Spleen (tissue), 11 donors: ENCODE measurements around the gene RNF212. TPM values are rescaled to one million over a fixed set of nuclear protein-coding genes. Genes with fewer than 3 reads are reported as not detected.

Experiments used
- DNase-seq: peaks from one replicate; pipeline ENCODE4 v3.0.0-alpha.2; 2020
- H3K27ac ChIP-seq, 8 donors: fragments of 200-600 bp; sonication (generic) in 7 of 8; 1 replicate in 4 of 8; 2 replicates in 4 of 8; pipeline versions ENCODE4 v1.5.0 to v1.8.0; 2016 to 2021; ENCODE audit warnings: inconsistent platforms in 4 of 8, mild to moderate bottlenecking in 4 of 8, moderate library complexity in 1 of 8
- H3K27me3 ChIP-seq, 7 donors: fragments of 200-600 bp; sonication (generic) in 6 of 7; replicated peaks in 1 of 7; 1 replicate in 4 of 7; 2 replicates in 3 of 7; pipeline versions ENCODE4 v1.5.0 to v1.8.0; 2016 to 2021; ENCODE audit warnings: inconsistent platforms in 3 of 7, mild to moderate bottlenecking in 1 of 7
- H3K36me3 ChIP-seq, 6 donors: fragments of 200-600 bp; sonication (generic) in 5 of 6; 1 replicate in 4 of 6; 2 replicates in 2 of 6; pipeline versions ENCODE4 v1.5.0 to v1.8.0; 2016 to 2021; ENCODE audit warnings: inconsistent platforms in 2 of 6
- H3K4me1 ChIP-seq, 6 donors: fragments of 200-600 bp; sonication (generic) in 5 of 6; 1 replicate in 3 of 6; 2 replicates in 3 of 6; pipeline versions ENCODE4 v1.5.0 to v1.8.0; 2016 to 2021; ENCODE audit warnings: inconsistent platforms in 3 of 6
- H3K4me3 ChIP-seq, 8 donors: fragments of 200-600 bp; sonication (generic) in 7 of 8; 1 replicate in 4 of 8; 2 replicates in 4 of 8; pipeline versions ENCODE4 v1.5.0 to v1.8.0; 2016 to 2021; ENCODE audit warnings: inconsistent platforms in 4 of 8, mild to moderate bottlenecking in 4 of 8, moderate library complexity in 2 of 8
- H3K9me3 ChIP-seq, 8 donors: fragments of 200-600 bp; sonication (generic) in 7 of 8; 1 replicate in 4 of 8; 2 replicates in 4 of 8; pipeline versions ENCODE4 v1.5.0 to v1.8.0; 2016 to 2021; ENCODE audit warnings: inconsistent platforms in 4 of 8
- CTCF ChIP-seq, 11 experiments: fragments of 200-600 bp in 7 of 11; fragments of 450-650 bp in 4 of 11; sonication (generic) in 4 of 11; IDR thresholded peaks in 8 of 11; conservative IDR thresholded peaks in 3 of 11; 1 replicate in 7 of 11; 2 replicates in 4 of 11; pipeline versions ENCODE4 v1.4.0 to v1.8.0; 2016 to 2021; ENCODE audit warnings: antibody characterized with exemption in 11 of 11, inconsistent platforms in 4 of 11, mild to moderate bottlenecking in 1 of 11
- POLR2A ChIP-seq, 3 donors: fragments of 450-650 bp; IDR thresholded peaks; one replicate each; pipeline ENCODE4 v1.5.1; 2017; ENCODE audit warnings: antibody characterized with exemption in 3 of 3, mild to moderate bottlenecking in 1 of 3
- POLR2AphosphoS5 ChIP-seq, 3 donors: sonication (generic); formaldehyde crosslinking; IDR thresholded peaks; one replicate each; pipeline ENCODE4 v1.5.1; 2017; ENCODE audit warnings: antibody characterized with exemption in 3 of 3
- WGBS, 5 donors: extraction: QIAGEN DNeasy Blood & Tissue Kit in 3 of 5; methylation state at CpG; one replicate each; pipeline versions ENCODE4 v1.1.5 to v1.1.7; 2013 to 2018; 5-methylcytosine and 5-hydroxymethylcytosine counted together
- intact Hi-C: fragments of 100-400 bp; cut with DNase I; formaldehyde crosslinking; loops from one replicate; pipeline ENCODE4 v1.15.0; 2023; ENCODE audit warnings: low total_unique reads
- polyA plus RNA-seq, 3 donors: library from polyadenylated mRNA; stranded (reverse); fragments of 200-250 nt; gene quantifications; one replicate each; pipeline ENCODE4 v1.2.1, GENCODE V29; 2013
- total RNA-seq, 7 donors: library from RNA; depleted of rRNA in 3 of 7; stranded (reverse); fragments of >200 nt in 3 of 7; fragmentation: NEBNext Ultra II Directional in 4 of 7; extraction: Animal tissue kit (Norgen Biotek cat#: 25700) in 4 of 7; gene quantifications; one replicate each; pipeline versions ENCODE4 v1.1.0 to v1.2.1, GENCODE V29; 2016 to 2021
- donor health status: healthy with polysubstance abuse.
- donor health status: DM: no; HTN: no; CAD: no; lungs with moderate emphysema.
- donor health status: DM: no; HTN: no; CAD: no.
- donor health status: Bipolar disorder and iron deficiency.
- donor health status: healthy.
- donor health status: DM: no; HTN: no; CAD: no.
- donor health status: DM: yes; HTN: yes; CAD: no.

Gene RNF212
- total and polyA plus RNA-seq, 10 donors = 0.46 to 5.6 (median 2.2) TPM

- peaks cover 0 to 9% (median 5%) of the 10 kb centered on the region in 6 donors for H3K36me3 ChIP-seq
- intact Hi-C loops = no loop called here
- no peak for TF ChIP-seq POLR2AphosphoS5 (IDR thresholded peaks at IDR 0.05)
- no peak for TF ChIP-seq POLR2A (IDR thresholded peaks at IDR 0.05)
- TF ChIP-seq CTCF (IDR thresholded peaks at IDR 0.05 in 8 of 11, conservative IDR thresholded peaks at IDR 0.05 in 3 of 11) = no peak
- H3K27ac ChIP-seq = no peak overlapping the region
- peaks cover 0 to 29% (median 8%) of the 10 kb centered on the region in 6 donors for H3K4me1 ChIP-seq
- peaks cover 0 to 68% (median 43%) of the 10 kb centered on the region in 7 donors for H3K27me3 ChIP-seq
- H3K4me3 ChIP-seq = no peak overlapping the region
- 63 to 77% (median 75%) methylated on average over 2 to 12 of the region's 12 CpGs for WGBS, 5 donors
- no peak for DNase-seq
- H3K9me3 ChIP-seq = no peaks in the 10 kb centered on the region
Measured at GRCh38 chr4:1030031-1030430, 83.3 kb downstream of the RNF212 start.

GRCh38 chr4:1029529-1029928 is 83.8 kb downstream of the RNF212 start:
- WGBS, 5 donors = 64 to 79% (median 70%) methylated on average over 8 to 17 of the region's 17 CpGs
- peaks cover 0 to 14% (median 10%) of the 10 kb centered on the region in 6 donors for H3K36me3 ChIP-seq
- H3K27ac ChIP-seq = no peak overlapping the region
- no peak overlapping the region for H3K4me3 ChIP-seq
- H3K4me1 ChIP-seq = peaks cover 0 to 29% (median 8%) of the 10 kb centered on the region in 6 donors
- no peak for DNase-seq
- H3K9me3 ChIP-seq = no peaks in the 10 kb centered on the region
- TF ChIP-seq POLR2AphosphoS5 (IDR thresholded peaks at IDR 0.05) = no peak
- no peak for TF ChIP-seq POLR2A (IDR thresholded peaks at IDR 0.05)
- no peak for TF ChIP-seq CTCF (IDR thresholded peaks at IDR 0.05 in 8 of 11, conservative IDR thresholded peaks at IDR 0.05 in 3 of 11)
- H3K27me3 ChIP-seq = peaks cover 0 to 63% (median 43%) of the 10 kb centered on the region in 7 donors
- intact Hi-C loops = no loop called here

- Histone ChIP-seq H3K9me3 (no peaks in the 10 kb centered on the region), H3K27me3 (peaks cover 0 to 55% (median 43%) of the 10 kb centered on the region in 7 donors), H3K27ac (no peak overlapping the region), H3K4me1 (peaks cover 0 to 29% (median 8%) of the 10 kb centered on the region in 6 donors), H3K4me3 (no peak overlapping the region), H3K36me3 (peaks cover 0 to 21% (median 14%) of the 10 kb centered on the region in 6 donors)
- intact Hi-C loops = no loop called here
- no peak for DNase-seq
- TF ChIP-seq POLR2A (IDR thresholded peaks at IDR 0.05) = no peak
- no peak for TF ChIP-seq CTCF (IDR thresholded peaks at IDR 0.05 in 8 of 11, conservative IDR thresholded peaks at IDR 0.05 in 3 of 11)
- TF ChIP-seq POLR2AphosphoS5 (IDR thresholded peaks at IDR 0.05) = peak in 2 of 3 donors; percentile 12 to 38
- WGBS, 5 donors = 77 to 84% (median 81%) methylated on average over 20 to 36 of the region's 36 CpGs
Measured at GRCh38 chr4:1028574-1029220, 84.7 kb downstream of the RNF212 start.

- 37 to 71% (median 67%) methylated on average over 4 to 9 of the region's 9 CpGs for WGBS, 5 donors
- no peak for DNase-seq
- Histone ChIP-seq H3K4me3 (no peak overlapping the region), H3K27me3 (peaks cover 0 to 46% (median 38%) of the 10 kb centered on the region in 7 donors), H3K9me3 (no peaks in the 10 kb centered on the region), H3K4me1 (peaks cover 0 to 29% (median 8%) of the 10 kb centered on the region in 6 donors), H3K27ac (no peak overlapping the region), H3K36me3 (peaks cover 0 to 26% (median 14%) of the 10 kb centered on the region in 6 donors)
- TF ChIP-seq CTCF (IDR thresholded peaks at IDR 0.05 in 8 of 11, conservative IDR thresholded peaks at IDR 0.05 in 3 of 11) (no peak), POLR2A (IDR thresholded peaks at IDR 0.05) (no peak), POLR2AphosphoS5 (IDR thresholded peaks at IDR 0.05) (no peak)
- intact Hi-C loops = no loop called here
Measured at GRCh38 chr4:1027915-1028238, 85.5 kb downstream of the RNF212 start.
